Skeletal muscle satellite cell (primary cell): ENCODE data around the gene UPK3A.
"Not testable (repeated sequence)": the region's sequence is repeated elsewhere in the genome, so short reads cannot be mapped to it uniquely, and the experiment has no call there.

Source experiments
- H3K27me3 ChIP-seq: 2 replicates; pipeline ENCODE4 v1.7.0; 2013; ENCODE audit warnings: low read length; ENCODE audit not compliant: control insufficient read depth, insufficient read depth
- H3K36me3 ChIP-seq: 2 replicates; pipeline ENCODE4 v1.7.0; 2013; ENCODE audit warnings: mild to moderate bottlenecking, control low read depth, low read length; ENCODE audit not compliant: insufficient read depth
- H3K4me1 ChIP-seq: 2 replicates; pipeline ENCODE4 v1.7.0; 2013; ENCODE audit warnings: low read length; ENCODE audit not compliant: control insufficient read depth, insufficient read depth
- H3K4me2 ChIP-seq: 2 replicates; pipeline ENCODE4 v1.7.0; 2013; ENCODE audit warnings: mild to moderate bottlenecking, low read length
- H3K4me3 ChIP-seq: 2 replicates; pipeline ENCODE4 v1.7.0; 2013; ENCODE audit warnings: low read length
- H3K9ac ChIP-seq: 2 replicates; pipeline ENCODE4 v1.7.0; 2013; ENCODE audit warnings: mild to moderate bottlenecking, low read depth, low read length, moderate library complexity
- H3K9me3 ChIP-seq: replicated peaks from 2 replicates; pipeline ENCODE4 v1.7.0; 2013; ENCODE audit warnings: mild to moderate bottlenecking, control low read depth, low read length

Gene UPK3A

DNA sequence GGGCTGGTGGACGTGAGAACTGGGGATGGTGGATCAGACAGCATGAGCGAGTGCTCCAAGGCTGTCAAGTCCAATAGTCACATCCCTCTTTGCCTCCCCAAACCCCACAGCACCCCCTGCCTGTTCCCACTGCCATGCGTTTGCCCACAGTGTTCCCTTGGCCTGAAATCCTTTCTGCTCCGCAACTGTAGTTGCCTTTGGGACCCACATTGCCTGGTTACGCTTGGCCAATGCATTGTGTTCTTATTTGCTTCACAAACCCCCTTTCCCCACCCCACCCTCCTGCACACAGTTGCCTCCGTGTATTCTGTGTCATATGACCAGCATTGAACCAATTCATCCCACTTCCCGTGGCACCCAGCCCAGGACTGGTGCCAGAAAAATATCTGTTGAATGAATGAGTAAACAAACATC, 42.0 kb upstream of the UPK3A start:
- no peak overlapping the region for H3K4me2 ChIP-seq
- no peak overlapping the region for H3K4me3 ChIP-seq
- no peaks in the 10 kb centered on the region for H3K36me3 ChIP-seq
- no peaks in the 10 kb centered on the region for H3K9me3 ChIP-seq
- peaks cover 24% of the 10 kb centered on the region for H3K4me1 ChIP-seq
- H3K9ac ChIP-seq, result no peak overlapping the region
- no peaks in the 10 kb centered on the region for H3K27me3 ChIP-seq

DNA sequence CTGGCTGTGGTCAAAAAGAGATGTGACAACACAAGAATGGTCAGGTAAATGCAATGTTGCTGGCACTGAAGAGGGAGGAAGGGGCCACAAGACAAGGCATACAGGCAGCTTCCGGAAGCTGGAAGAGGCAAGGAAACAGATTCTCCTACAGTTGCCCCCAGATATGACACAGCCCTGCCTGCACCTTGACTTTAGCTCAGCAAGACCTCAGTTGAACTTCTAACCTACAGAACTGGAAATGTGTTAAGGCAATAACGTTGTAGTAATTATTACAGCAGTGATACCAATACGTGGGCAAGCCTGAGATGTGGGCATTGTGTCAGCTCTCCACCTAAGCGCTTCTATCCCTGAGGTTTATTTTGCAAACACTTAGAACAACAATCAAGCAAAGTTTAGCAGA, 39.8 kb upstream of the UPK3A start:
- no peaks in the 10 kb centered on the region for H3K9me3 ChIP-seq
- H3K4me2 ChIP-seq, result no peak overlapping the region
- peaks cover 17% of the 10 kb centered on the region for H3K4me1 ChIP-seq
- no peaks in the 10 kb centered on the region for H3K36me3 ChIP-seq
- H3K9ac ChIP-seq, result no peak overlapping the region
- H3K27me3 ChIP-seq, result no peaks in the 10 kb centered on the region
- H3K4me3 ChIP-seq, result no peak overlapping the region

DNA sequence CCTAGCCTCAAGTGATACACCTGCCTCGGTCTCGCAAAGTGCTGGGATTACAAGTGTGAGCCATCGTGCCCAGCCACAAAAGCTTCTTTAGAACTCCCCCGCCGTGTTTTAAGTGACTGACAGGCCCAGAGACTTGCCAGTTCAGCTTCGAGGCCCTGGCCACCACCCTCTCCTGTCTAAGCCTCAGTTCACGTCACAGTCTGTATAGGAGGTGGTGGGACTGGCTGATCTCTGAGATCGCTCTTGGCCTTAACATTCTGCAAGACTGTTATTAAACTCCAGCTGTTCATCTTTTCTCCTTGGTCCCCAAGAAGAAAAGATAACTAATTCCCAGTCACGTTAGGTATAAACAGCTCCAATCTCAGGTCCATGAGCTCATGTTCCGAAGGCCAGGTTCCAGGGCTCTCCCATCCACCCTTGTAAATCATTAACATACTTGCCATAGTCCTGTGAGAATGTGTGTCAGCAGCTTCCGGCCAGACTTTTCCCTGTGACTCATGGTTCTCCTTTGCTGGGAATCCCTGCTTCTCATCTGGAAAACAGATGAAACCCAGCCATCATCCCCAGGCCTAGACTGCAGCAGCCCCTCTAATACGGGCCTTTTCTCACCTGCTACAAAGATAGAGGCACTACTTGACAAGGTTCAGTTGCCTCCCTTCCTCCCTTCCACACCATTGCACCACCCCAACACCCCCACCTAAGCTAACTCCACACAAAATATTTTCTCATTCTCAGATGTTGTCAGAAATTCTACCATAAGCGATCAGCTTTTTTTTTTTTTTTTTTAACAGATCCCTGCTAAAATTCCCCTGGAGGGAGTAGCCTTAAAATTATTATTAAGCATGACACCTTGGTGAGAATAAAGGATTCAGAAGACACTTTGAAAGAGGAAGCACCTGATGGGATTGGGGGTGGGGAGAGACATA, 38.4 kb upstream of the UPK3A start:
- Histone ChIP-seq H3K9me3 (no peaks in the 10 kb centered on the region), H3K9ac (peak overlapping the region; percentile 12), H3K4me1 (peaks cover 12% of the 10 kb centered on the region), H3K27me3 (no peaks in the 10 kb centered on the region), H3K4me3 (no peak overlapping the region), H3K36me3 (no peaks in the 10 kb centered on the region), H3K4me2 (no peak overlapping the region)

DNA sequence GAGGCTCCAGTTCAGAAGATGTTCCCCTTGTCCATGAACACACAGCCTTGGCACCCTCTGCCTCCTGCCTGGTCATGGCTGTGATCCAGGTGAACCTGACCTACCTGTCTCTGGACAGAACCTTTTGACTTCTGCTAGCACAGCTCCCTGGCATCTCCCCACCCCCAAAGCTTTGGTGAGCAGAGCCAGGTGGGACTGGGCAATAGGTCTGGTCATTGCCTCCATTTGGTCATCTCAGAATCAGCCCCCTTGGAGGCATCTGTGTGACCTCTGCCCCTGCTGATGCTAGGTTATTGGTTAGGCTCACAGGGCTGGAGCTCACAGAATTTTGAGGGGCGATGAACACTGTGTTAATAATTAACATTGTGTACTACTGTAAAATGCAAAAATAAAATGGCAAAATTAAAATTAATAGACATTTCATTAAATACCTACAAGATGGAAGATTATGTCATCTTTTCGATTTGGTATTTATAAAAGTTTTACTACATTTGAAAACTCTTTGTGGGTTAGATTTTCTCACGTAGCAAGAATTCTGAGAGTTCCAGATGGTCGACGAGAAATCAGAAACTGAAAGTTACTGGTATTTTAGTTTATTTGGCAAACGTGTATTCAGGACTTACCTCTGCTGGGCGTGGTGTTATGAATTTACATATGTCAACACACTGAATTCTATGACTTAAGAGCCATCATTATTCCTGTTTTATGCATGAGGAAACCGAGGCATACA, 35.8 kb upstream of the UPK3A start:
- Histone ChIP-seq H3K4me1 (peaks cover 12% of the 10 kb centered on the region), H3K4me3 (no peak overlapping the region)

DNA sequence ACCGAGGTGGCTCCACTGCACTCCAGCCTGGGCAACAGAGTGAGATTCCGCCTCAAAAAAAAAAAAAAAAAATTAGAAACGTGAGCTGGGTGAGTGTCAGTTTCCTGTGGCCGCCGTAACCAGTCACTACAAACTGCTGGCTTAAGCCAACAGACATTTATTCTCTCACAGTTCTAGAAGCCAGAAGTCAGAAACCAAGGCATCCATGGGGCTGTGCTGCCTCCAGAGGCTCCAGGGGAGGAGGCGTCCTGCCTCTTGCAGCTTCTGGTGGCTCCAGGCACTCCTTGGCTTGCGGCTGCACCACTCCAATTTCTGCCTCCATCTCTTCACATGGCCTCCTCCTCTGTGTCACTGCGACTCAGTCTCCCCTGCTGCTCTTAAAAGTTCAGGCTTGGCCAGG, 32.9 kb upstream of the UPK3A start:
- Histone ChIP-seq H3K4me3 (no peak overlapping the region), H3K27me3 (peaks cover 5% of the 10 kb centered on the region), H3K4me1 (peaks cover 2% of the 10 kb centered on the region), H3K36me3 (no peaks in the 10 kb centered on the region), H3K9me3 (no peaks in the 10 kb centered on the region), H3K4me2 (no peak overlapping the region), H3K9ac (no peak overlapping the region)

More for the DNA sequence above, 35.8 kb upstream of the UPK3A start:
- Histone ChIP-seq H3K27me3 (no peaks in the 10 kb centered on the region), H3K36me3 (no peaks in the 10 kb centered on the region), H3K9ac (no peak overlapping the region), H3K4me2 (no peak overlapping the region), H3K9me3 (no peaks in the 10 kb centered on the region)

DNA sequence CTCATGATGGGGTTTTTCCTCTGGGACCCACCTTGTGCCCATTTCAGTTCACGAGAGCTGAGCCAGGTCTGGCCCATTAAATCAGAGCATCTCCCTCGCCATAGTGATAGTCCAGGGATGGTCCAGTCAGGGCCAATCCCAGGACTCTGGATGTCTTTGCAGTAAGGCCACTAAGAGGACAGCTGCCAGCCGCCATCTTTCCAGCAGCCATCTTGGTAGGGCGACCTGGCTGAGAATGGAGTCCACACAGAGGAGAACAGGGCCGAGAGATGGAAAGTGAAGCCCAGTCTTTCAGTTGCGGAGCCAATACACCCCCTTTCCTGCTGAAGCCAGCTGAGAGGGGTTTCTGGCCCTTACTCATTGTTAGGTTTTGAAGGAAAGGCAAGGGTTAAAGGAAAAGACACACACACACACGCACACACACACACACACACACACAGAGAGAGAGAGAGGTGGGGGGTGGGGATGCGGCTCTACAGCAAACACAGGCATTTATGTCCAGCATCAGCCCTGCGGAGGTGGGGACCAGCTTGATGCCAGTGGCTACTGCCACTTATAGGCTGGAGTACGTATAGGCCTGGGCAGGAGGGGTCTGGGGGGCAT, 31.6 kb upstream of the UPK3A start:
- no peaks in the 10 kb centered on the region for H3K9me3 ChIP-seq
- no peak overlapping the region for H3K9ac ChIP-seq
- H3K36me3 ChIP-seq, result no peaks in the 10 kb centered on the region
- no peak overlapping the region for H3K4me2 ChIP-seq
- H3K4me1 ChIP-seq, result no peaks in the 10 kb centered on the region
- H3K27me3 ChIP-seq, result peaks cover 5% of the 10 kb centered on the region
- no peak overlapping the region for H3K4me3 ChIP-seq

DNA sequence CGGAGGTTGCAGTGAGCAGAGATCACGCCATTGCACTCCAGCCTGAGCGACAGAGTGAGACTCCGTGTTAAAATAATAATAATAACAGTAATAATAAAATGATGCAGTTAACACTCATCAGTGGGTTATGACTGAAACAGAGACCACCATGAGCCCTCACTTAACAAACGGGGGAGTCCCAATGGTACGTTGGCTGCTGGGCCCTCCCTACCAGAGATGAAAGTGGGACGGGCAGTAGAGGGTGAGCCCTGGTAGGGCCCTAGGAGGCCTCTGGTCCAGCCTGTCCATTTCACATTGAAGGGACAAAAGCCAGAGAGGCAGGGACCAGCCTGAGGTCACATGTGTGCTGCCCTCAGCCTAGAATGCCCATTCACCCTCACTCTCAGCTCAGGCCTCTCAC, 30.4 kb upstream of the UPK3A start:
- H3K4me3 ChIP-seq, result no peak overlapping the region
- H3K4me1 ChIP-seq, result no peaks in the 10 kb centered on the region
- no peak overlapping the region for H3K4me2 ChIP-seq
- H3K36me3 ChIP-seq, result no peaks in the 10 kb centered on the region
- peaks cover 7% of the 10 kb centered on the region for H3K27me3 ChIP-seq
- no peaks in the 10 kb centered on the region for H3K9me3 ChIP-seq
- H3K9ac ChIP-seq, result no peak overlapping the region

DNA sequence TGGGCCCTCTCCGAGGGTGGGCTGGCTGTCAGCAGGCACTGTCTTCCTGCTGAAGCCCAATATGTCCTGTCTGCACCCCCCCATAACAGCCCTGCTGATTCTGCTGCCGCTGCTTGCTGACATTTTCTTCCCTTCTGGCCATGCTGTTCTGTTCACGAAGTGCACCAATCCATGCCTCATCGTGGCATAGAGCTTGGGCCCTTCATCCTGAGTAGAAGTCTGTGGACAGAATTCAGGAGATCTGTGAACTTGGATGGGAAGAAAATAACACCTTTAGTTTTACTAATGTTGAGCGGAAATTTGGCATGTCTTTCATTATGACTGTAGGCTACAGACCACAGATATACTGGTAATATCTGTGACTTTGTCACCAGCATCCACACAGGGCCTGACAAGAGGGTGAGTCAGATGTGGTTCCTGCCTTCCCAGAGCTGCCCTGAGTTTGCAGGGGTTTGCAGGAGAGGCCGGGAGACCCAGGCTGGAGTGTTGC, 29.9 kb upstream of the UPK3A start:
- H3K4me2 ChIP-seq, result no peak overlapping the region
- no peak overlapping the region for H3K9ac ChIP-seq
- no peaks in the 10 kb centered on the region for H3K36me3 ChIP-seq
- no peaks in the 10 kb centered on the region for H3K4me1 ChIP-seq
- H3K4me3 ChIP-seq, result no peak overlapping the region
- H3K9me3 ChIP-seq, result no peaks in the 10 kb centered on the region
- peaks cover 11% of the 10 kb centered on the region for H3K27me3 ChIP-seq

DNA sequence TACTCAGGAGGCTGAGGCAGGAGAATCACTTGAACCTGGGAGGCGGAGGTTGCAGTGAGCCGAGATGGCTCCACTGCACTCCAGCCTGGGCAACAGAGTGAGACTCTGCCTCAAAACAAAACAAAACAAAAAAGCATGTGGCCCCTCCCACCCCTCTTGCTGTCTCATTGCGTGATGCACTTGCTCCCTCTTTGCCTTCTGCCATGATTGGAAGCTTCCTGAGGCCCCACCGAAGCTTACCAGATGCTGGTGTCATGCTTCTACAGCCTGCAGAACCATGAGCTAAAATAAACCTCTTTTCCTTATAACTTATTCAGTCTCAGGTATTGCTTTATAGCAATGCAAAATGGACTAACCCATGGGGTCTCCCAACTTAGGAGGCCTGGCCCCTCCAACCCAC, 26.8 kb upstream of the UPK3A start:
- not testable (repeated sequence) for H3K9ac ChIP-seq, H3K36me3 ChIP-seq, H3K9me3 ChIP-seq, H3K4me2 ChIP-seq, H3K4me3 ChIP-seq, H3K4me1 ChIP-seq
- peaks cover 31% of the 10 kb centered on the region for H3K27me3 ChIP-seq

DNA sequence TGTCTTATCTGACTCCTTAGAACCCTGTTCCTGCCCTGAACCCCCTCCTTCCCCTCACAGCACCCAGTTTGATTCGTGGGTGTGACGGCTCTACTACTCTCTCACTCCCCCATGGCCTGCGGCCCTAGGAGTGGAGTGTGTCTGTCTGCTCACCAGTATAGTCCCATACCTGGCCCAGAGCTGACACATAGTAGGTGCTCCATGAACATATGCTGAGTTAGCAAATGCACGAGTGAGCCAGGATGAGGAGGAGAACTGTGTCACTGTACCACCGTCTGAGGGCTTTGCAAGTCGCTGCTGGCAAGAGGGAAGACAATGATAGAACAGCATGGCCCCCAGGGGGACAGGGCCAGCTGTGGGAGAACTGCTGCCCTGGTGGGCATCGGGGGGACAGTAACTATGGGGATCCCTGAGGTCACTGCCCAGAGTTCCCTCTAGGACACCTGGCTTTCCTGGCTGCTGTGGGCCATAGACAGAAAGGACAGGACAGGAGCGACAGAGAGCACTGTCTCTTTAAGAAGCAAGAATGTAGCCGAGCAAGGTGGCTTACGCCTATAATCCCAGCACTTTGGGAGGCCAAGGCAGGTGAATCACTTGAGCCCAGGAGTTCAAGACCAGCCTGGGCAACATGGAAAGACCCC, 24.9 kb upstream of the UPK3A start:
- Histone ChIP-seq H3K4me3 (no peak overlapping the region), H3K9ac (no peak overlapping the region)

DNA sequence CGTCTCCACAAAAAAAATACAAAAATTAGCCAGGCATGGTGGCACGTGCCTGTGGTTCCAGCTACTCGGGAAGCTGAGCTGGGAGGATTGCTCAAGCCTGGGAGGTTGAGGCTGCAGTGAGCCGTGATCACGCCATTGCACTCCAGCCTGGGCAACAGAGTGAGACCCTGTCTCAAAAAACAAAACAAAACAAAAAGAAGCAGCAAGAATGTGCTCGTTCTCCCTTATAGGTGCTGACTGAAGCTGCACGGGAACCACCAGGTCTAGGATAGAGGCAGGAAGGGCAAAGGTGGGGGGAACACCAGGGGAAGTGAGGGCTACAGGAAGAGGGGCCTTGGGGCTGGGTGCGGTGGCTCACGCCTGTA, 24.4 kb upstream of the UPK3A start:
- H3K27me3 ChIP-seq, result peaks cover 31% of the 10 kb centered on the region
- H3K4me2 ChIP-seq, H3K4me1 ChIP-seq, H3K4me3 ChIP-seq, H3K9ac ChIP-seq, H3K9me3 ChIP-seq, H3K36me3 ChIP-seq: not testable (repeated sequence)

More for the DNA sequence above, 24.9 kb upstream of the UPK3A start:
- Histone ChIP-seq H3K9me3 (no peaks in the 10 kb centered on the region), H3K4me2 (no peak overlapping the region), H3K27me3 (peaks cover 33% of the 10 kb centered on the region), H3K4me1 (peaks cover 4% of the 10 kb centered on the region), H3K36me3 (no peaks in the 10 kb centered on the region)
